HuH-7.5 (cell line): ENCODE results near the gene ANXA5.
"Not testable (repeated sequence)": the region's sequence is repeated elsewhere in the genome, so short reads cannot be mapped to it uniquely, and the experiment has no call there.

Experiments
- DNase-seq: peaks from one replicate; pipeline ENCODE4 v3.0.0; 2011; ENCODE audit warnings: low spot score

Gene ANXA5

DNA sequence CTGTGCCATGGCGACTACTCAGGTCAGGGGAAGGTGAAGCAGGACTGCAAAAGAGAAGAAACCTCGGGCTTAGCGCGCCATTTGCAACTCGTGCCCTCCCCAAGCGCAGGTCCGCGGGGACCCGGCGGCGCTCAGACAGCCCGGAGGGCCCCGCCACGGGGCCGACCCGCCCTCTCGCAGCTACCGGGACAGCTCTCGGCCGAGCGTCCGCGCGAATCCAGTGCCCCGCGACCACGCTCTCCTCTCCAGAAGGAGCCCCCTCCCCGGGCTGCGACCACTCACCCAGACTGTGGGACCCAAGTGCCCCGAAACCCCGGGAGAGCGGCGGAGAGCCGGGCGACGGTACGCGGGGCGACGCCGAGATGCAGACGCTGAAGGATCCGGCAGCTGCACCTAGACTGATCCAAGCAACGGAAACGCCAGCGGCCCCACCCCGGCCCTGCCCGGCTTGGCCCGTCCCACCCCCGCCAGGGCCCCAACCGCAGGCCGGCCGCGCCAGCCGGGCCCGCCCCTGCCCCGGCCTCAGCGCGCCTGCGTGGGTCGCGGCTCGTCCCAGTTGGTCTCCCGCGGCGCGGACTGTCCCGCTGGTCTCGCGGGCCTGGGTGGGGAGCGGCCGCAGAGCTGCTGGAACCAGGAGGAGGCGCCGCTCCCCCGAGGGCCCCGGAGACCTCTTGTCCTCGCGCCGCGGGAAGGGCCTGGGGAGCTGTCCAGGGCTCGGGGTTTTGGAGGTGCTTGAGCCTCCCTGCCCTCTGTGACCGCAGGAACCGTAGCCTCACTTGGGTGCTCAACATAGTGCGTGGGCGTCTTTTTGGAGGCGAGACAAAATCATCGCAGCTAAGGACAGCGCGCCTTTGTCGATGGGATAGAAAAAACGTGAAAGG lies at the start of gene ANXA5:
TSS of gene ANXA5 (minus strand) at position 400 of the 881 bp plus-strand sequence. CDS start at position 9, 391 bp downstream.
- DNase-seq, result peak; percentile 29

DNA sequence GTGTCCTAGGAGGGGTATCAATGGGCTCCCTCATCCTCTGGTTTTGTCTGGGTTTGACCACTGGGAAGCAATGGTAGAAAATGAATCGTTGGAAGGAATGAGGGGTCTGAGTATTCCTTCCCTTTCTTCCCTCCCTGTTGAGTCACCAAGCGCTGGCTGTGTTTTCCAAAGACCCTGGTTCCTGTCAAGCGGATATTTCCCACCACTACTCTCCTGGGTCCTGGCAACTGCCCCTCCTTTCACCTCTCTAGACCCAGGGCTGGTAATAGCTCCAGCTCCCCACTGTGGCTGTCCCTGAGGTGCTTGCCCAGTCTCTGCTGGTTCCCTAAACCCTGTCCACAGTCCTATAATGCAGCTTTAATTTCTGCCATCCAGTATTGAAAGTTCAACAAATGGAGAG lies 46.0 kb upstream of the ANXA5 start:
- no peak for DNase-seq

DNA sequence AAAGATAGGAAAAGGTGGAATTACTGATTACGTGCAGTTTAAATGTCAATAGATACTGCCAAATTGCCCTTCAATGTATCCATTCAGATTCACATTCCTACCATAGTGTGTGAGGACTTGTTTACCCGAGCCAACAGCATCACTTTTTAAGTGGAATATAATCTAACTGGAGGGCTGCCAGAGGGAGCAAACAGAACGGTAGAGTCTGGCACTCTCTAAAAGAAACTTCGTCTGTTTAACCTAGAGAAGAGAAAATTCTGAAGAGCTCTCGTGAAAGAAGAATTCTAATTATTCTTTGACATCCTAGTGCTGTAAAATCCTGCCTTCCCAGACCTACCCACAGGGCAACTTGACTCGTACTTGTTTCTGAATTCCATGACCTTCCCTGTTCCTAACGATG lies 45.0 kb upstream of the ANXA5 start:
- no peak for DNase-seq

DNA sequence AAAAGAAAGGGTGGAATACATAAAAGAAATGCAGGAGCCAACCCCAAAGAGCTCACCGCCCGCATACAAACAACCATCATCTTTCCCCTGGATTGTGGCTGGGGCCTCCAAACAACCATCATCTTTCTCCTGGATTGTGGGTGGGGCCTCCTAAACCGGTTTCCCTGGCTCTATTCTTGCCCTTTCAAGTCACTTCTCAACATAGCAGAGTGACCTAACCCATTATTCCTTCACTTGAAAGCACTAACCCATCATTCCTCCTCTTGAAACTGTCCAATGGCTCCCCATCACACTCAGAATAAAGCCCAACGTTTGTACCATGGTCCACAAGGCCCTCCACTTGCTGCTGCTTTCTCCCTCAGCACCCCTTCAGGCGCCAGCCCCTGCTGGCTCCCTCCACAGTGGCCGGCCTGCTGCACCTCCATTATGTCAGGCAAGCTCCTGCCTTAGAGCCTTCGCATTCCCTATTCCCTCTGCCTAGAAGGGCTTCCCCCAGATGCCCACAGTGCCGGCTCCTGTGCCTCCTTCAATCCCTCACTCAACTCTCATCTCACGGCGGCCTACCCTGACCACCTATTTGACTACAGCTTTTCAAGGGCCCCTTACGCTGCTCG lies 44.1 kb upstream of the ANXA5 start:
- no peak for DNase-seq

- DNase-seq, result no peak
Observed at GRCh38 chr4:121739575-121739974, 42.8 kb upstream of the ANXA5 start.

DNA sequence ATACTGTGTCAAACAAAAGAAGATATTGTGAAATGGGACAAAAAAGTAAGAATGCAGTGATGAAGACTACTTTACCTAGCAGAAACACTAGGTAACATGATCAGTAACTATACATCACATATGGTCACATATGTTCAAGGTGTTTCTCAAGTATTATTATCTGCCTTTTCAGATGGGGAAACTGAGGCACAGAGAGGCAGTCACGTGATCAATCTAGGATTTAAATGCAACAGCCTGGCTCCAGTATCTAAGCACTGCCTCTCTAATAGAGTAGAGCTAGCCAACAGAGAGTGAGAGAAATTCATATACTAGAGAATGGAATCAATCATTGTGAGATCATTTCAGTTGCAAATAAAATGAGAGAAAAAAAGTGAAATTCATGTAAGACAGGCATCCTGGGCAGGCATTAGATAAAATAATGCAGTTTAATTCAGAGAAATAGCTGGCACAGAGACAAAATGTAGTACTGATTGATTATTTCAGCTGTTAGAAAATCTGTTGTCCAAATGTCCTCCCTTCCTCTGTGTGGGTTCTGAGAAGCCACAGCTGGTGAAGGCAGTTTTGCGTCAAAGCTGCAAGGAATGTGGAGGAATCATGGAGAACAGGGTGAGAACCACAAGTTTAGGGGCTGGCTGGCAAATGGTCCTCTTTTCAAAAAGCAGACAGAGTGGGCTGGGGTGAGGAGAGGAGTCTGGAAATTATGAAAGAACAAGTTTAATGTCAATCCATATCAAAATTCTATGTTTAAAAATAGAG lies 42.2 kb upstream of the ANXA5 start:
- no peak for DNase-seq

- DNase-seq, result no peak
Observed at GRCh38 chr4:121737846-121738554, 41.2 kb upstream of the ANXA5 start.

DNA sequence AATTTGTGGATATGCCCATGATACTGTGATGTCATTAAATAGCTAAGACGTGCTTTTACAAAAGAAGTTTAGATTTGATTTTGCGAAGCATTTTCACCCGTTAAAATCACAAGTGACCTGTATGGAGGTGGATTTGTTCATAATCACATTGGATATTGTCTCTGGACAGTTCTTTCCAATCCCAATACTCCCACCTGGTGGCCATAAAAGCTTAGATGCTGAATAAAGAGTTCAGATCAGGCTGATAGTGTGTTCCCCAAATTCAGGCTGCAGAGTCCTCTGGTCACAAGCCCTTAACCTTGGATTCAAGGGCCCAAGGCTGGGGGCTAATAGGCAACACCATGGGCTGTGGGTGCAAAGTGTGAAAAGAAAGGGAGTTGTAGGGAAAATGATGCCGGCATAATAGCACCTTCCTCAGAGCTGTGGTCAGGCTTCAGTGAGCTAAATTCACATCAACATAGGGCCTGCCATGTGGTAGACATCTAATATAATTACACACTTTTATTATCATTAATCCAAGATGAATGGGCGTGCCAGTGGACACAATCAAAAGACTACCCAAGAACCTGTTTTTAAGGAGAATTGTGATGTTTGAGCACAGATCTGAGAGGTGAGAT lies 40.1 kb upstream of the ANXA5 start:
- DNase-seq, result peak; percentile 8

- DNase-seq, result no peak
Observed at GRCh38 chr4:121734571-121734970, 37.8 kb upstream of the ANXA5 start.

GRCh38 chr4:121733942-121734341 lies 37.2 kb upstream of the ANXA5 start:
- DNase-seq, result no peak

DNA sequence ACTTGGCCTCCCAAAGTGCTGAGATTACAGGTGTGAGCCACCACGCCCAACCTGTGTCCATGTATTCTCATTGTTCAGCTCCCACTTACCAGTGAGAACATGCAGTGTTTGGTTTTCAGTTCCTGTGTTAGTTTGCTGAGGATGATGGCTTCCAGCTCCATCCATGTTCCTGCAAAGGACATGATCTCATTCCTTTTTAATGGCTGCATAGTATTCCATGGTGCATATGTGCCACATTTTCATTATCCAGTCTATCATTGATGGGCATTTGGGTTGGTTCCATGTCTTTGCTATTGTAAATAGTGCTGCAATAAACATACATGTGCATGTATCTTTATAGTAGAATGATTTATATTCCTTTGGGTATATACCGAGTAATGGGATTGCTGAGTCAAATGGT lies 33.0 kb upstream of the ANXA5 start:
- not testable (repeated sequence) for DNase-seq

GRCh38 chr4:121728798-121729226 lies 32.0 kb upstream of the ANXA5 start:
- no peak for DNase-seq

DNA sequence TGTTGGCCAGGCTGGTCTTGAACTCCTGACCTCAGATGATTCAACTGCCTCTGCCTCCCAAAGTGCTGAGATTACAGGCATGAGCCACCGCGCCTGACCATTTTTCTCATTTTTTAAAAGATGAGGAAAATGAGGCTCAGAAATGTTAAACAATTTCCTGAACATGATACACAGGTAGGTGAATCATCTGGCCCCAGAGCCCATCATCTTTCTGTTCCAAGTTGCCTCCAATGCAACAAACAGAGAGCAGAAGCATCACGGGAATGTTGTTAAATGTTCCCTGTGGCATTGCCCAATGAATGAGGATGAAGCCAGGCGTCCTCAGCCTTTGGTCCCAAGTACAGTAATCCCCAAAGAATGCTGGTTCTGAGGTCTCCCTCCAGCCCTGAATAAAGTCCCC lies 31.3 kb upstream of the ANXA5 start:
- no peak for DNase-seq

DNA sequence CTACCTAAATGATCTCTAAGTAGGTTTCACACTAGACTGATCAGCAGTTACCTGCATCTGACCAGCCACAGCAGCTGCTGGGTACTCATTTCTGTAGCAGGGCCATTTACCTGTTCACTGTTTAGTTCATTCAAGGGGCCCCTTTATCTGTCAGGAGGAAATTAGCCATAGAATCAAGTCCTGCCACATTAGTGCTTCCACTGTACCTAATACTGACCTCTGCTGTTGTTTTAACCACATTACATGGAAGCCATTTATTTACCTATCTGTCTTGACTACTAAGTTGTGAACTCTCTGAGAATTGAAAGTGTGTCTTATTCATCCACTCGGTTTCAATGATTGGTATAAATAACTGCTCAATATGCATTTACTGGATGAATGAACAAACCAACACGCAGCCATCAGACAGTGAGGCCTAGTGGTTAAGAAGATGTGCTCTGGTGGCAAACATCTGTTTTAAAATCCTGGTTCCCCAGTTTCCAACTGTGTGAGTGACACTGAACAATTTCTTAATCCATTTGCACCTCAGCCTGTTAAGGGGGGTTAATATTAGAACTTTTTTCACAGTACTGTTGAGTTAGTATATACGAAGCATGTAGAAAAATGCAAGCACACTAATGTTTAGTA lies 30.0 kb upstream of the ANXA5 start:
- DNase-seq, result no peak

DNA sequence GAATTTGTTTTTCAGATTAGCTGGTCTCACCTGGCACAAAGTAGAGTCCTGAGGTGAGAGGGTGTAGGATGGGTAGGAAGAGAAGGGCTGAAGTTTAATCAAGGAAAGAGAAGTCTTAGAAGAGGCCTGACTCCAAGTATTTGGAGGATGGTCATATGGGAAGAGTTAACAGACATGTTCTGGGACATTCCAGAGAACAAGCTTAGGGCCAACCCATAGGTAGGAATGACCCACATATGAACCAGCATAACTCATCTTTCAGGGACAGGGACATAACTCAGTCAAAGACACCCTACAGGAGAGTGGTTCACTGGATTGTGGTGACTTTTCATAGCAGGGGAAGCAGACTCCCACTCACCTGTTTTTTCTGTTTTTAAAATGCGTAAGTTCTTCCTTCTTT lies 27.9 kb upstream of the ANXA5 start:
- DNase-seq, result no peak

DNA sequence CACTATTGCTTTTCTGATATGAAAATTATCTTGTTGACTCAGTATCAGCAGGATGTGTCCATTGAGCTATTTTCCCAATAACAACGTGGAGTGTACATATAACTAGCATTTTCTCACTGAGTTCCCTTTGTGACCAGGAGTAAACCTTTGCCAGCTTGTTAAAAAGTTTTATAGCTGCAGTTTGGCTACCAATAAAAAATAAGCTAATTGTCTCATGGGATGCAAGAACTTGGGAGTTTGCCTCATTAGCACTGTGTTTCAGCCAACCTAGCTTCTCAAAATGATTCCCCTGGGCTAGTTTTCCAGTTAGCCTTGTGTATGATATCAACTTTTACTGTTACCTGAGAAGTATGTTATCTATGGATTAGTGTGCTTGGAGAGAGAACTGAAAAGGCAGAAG lies 24.9 kb upstream of the ANXA5 start:
- DNase-seq, result no peak

GRCh38 chr4:121720109-121720508 lies 23.3 kb upstream of the ANXA5 start:
- no peak for DNase-seq

GRCh38 chr4:121717680-121718237 lies 21.0 kb upstream of the ANXA5 start:
- no peak for DNase-seq

DNA sequence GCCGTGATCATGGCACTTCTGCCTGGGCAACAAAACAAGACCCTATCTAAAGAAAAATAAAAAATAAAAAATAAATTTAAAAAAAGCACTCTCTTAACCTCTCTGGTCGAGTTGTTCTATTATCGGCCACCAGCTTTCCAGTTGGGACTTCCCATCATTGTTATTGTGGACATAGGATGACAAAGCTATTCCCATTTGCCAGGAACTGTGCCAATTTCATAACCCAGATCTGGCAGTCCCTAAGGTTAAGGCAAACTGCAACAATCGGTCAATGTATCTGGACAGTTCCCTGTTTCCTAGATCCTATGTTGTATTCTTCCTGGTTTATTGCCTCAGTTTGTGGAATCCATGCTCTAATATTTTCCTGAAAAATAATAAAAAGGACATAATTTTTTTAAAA lies 17.8 kb upstream of the ANXA5 start:
- DNase-seq, result no peak

- no peak for DNase-seq
Observed at GRCh38 chr4:121712783-121713182, 16.0 kb upstream of the ANXA5 start.
